HS-5 (cell line): ENCODE results near the gene SPATA3.
A peak's percentile ranks its signal among the peaks of the same experiment; 100 is the strongest.
"Not testable (repeated sequence)": the region's sequence is repeated elsewhere in the genome, so short reads cannot be mapped to it uniquely, and the experiment has no call there.

ENCODE experiments used
- DNase-seq: peaks from one replicate; pipeline ENCODE4 v3.0.0-alpha.2; 2012; ENCODE audit warnings: low read depth

SPATA3 gene

DNA sequence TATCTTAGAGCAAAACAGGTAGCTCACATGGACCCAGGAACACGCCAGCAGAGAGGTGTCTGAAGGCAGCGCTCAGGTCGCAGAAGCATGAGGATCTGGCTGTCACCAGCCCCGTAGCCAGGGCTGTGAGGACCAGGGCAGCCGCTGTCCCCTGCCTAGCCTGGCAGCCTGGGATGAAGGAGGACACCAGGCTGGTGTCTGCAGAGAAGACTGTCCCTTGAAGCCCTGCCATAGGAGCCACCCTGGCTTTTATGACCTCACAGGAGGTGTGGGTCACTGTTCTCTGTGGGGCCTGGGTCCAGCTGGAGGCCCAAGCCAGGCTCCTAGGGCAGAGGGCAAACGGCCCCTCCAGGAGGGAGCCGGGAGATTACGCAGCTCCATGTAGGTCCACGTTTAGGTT, at the start of gene SPATA3:
Gene SPATA3, plus strand, starts transcription at position 301 of the 400 bp plus-strand sequence. CDS start 113 bp downstream, outside the sequence.
- no peak for DNase-seq

DNA sequence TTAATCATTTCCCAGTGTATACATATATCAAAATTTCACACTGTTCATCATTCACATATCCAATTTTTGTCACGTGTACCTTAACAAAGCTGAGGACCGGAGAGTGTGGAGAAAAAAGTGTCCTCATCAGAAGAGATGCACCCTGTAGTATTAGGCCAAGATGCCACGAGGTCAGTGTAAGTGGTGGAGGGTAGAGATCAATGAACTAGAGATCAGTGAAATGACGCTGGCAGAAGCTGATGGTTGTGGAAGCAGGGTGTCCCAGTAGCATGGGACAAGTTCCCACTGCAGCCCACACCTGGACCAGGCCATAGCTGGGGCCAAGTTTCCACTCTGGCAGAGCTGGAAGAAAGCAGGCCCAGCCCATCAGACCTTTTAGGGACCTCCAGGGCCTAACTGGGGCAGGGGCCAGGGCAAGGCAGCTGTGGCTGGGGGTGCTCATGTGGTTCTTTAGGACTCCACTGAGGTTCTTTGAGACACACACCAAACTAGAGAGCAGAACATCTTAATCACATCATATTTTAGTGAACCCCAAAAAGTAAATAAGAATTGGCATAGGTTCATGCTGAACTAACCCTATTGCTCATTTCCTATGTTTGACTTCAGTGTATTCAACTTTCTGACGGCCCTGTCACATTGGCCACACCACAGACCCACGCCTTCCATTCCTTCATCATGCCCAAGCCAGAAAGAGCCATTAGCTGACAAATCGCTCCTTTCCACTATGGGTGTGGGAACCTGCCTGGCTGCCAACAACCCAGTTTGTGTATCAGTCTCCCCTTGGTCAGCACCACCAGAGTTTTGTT, 49.3 kb upstream of the SPATA3 start:
- DNase-seq, result no peak

DNA sequence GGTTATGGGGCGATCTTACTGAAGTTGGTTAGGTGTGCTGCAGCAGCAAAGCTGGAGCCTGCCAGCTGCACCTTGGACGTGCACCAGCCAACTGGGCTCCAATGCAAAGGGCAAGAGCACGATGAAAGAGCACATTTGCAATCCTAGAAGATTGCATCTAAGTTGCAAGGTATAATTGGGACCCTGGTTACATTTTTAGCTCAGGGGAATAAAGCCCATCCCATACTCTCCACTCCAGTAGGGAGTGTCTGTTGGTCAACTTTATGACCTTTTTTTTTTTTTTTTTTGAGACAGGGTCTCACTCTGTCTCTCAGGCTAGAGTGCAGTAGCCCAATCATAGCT, 48.7 kb upstream of the SPATA3 start:
- DNase-seq, result no peak

DNA sequence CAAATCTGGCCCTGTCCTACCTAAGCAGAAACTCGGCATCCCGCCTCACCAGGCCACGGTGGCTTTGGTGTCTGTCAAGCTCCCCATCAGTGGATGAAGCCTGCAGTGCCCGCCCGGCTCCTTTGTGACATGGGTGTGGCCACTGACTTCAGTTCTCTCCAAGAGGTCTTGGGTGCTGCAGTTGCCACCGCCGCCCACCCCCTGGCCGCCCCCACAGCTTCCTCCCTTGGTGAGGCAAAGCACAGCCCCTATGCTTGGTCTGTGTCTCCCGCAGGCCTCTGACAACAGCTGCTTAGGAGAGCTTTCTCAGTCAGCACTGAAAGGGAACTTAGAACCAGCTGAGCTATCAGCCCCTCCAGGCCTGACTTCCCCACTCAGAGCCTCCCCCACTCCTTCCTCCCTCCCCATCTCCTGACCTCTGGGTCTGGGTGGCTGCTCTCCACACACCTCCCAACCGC, 48.0 kb upstream of the SPATA3 start:
- DNase-seq, result no peak

DNA sequence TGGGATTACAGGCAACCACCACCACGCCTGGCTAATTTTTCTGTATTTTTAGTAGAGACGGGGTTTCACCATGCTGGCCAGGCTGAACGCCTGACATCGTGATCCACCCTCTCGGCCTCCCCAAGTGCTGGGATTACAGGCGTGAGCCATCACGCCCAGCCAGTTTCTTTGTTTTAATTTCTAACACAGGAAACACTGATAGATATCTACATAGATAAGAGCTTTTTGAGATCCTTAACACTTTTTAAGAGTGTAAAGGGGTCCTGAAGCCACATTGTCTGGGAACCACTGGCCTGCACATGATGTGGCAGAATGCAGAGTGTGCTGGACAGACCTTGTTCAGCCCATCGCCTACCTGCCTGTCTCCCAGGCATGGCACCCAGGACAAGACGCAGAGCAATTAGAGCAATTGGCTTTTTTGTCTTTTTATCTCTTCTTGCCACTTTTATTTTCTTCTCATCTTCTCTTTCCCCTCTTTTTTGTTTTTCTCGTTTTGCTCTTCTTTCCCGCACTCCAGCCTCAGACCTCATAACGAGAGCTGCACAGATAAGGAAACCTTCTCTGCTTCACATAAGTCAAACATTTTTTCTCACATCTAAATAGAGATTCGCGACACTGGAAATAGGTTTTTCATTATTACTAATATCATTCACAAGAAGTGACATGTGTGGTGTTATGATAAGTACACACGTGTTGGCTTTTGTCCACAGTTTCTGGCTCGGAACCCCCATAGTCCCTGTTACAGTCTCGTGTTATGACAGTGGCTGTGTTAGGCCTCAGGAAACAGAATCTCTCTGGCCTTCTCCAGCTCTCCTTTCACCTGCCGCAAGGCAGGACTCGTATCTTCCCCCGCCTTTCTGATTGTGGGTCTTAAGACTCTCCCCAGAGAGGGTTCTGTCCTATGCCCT, 45.7 kb upstream of the SPATA3 start:
- DNase-seq, result no peak

DNA sequence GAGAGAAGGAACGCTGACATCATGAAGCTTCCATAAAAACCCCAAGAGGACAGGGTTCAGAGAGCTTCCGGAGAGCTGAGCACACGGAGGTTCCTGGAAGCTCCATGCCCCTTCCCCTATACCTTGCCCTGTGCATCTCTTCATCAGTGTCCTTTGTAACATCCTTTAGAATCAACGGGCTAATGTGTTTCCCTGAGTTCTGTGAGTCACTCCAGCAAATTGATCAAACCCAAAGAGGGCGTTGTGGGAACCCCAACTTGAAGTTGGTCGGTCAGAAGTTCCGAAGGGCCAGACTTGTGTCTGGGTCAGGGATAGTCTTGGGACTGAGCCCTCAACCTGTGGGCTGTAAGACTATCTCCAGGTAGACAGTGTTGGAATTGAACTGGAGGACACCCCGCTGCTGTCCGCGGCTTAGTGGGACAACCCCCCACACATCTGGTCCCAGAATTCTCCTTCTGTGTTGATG, 45.0 kb upstream of the SPATA3 start:
- DNase-seq, result no peak

DNA sequence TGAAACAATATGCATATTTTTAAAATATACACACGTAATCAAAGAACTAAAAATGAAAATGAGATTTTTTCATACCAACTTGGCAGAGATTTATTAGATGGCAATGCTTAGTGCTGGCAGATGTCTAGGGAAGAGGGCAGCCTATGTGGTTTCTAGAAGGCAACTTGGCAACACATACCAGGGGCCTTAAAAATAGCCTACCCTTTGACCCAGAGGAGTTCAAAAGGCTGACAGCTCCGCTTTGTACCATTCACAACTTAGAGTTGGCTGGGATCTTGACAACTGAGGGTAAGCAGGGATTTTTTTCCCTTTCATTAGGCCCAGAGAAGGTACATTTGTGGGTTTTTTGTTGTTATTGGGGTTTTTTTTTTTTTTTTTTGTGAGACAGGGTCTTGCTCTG, 44.5 kb upstream of the SPATA3 start:
- DNase-seq, result no peak

DNA sequence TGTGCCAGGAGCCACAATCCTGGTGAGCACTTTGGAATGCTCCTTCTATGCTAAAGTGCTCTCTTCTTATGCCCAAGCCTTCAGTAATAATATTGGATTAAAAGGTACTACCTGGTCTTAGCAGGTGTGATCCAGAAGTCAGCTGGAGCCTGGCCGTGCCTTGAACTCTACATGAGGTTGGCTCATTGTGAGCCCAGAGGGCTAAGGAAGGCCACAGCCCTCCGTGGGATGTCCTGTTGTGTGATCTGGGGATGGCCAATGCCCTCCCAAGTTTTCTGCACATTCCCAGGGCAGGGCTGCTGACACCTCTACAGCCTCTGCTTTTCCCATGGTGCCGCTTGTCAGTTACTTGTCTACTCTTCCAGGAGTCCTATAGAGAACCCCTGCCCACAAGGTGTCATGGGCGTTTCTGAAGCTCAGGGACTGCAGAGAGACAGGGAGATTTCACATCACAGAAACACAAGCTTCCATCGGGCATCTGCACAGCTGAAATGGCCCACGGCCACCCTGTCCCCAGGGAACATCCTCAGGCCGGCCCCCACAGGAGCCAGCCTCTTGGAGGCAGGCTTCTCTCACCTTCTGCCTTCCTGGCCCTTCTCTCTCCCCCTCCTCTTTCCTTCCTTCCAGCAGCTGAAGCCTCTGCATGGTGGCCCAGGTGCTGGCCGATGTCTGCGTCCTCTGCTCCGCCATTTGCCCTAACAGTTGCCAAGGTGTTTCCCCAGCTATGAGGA, 43.5 kb upstream of the SPATA3 start:
- no peak for DNase-seq

DNA sequence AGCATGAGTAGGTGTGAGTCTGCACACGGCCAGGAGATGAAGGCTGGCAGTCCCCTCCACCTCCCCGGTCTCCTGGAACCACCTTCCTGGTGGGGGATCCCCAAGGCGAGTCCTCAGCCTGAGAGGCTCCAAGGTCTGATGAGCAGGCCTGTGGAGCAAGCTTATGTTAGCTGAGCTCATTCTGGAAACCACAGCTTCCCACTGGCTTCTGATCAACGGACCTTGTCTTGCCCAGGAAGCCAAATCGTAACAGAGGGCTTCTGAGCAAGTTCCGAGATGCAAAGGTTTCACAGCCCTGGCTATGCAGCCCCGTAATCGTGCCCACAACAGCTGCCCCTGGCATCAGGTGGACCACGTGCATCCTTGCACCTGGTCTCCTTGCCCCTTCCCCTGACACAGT, 42.1 kb upstream of the SPATA3 start:
- DNase-seq, result no peak

DNA sequence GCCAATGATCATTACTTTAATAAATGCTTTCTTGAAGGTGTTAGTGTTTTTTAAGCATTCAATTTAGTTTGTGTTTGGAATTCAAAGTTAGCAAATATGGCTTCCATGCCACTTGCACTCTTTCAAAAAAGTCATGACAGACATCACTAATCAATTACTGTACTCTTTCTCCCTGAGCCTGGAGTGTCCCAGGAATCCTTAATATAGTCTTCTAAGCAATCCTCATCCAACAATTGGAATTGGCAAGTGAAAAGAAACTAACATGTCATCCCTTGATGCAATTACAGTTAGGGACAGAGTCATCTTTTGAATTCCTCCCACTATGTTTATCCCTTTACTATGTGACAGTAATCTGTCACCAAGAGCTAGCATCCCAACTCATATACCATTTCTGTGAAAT, 41.2 kb upstream of the SPATA3 start:
- DNase-seq, result no peak

DNA sequence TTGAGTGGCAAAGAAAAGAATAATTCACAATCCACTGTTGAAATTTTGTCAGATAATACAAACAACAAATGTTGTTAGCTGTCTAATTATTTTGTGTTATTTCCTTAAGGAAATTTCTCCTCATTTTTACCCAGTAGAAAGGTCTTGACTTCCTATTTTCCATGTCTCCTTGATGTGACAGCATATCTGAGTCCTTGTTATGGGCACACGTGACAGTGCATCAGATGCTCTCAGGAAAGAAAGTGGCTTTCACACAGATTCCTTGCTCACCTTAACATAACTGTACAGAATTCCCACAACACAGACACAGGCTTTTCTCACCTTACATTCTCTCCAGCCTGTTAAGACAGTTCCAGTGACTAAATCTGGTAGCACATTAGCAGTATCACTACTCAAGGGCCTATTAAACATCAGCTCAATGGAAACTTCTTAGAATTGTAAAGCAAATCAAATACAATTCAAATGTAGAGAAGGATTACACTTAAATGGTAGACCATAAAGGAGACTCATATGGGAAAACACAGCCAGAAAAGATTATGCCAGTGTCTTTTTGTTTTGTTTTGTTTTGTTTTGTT, 40.7 kb upstream of the SPATA3 start:
- DNase-seq, result no peak

DNA sequence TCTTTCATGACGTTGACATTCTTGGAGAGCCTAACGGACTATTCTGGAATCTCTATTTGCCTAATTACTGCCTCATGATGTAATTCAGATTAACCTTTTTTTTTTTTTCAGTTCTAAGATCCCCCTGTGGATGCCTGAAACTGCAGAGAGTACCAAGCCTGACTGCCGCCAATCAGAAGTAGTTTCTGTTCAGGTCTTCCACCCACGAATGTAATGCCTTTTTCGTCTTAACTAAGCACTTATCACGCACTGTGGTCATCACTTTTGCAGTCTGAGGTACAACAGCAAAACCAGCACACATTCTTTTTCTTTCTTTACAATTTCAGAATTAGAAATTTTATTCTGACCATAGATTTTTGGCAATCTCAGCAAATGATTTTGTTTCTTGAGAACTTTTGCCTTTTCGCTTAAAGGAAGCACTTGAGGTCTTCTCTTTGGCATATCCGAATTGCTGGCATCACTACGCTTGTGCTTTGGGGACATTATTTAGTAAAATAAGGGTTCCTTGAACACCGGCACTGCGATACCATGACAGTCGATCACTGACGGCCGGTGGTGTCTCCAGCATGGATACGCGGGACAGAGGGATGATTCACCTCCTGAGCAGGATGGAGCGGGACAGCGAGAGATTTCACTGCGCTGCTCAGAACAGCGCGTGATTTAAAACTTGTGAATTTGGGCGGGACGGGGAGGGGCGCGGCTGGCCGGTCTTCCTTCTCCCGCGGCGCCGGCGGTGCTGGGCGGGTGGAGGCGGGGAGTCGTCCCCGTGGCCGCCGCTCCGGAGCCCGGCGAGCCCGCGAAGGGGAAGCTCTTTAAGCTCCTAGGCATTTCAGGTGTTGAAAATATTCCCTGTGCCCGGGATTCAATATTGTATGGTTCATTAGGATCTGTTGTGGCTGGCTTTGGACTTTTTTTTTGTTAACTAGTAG, 38.8 kb upstream of the SPATA3 start:
- peak; percentile 49 for DNase-seq

DNA sequence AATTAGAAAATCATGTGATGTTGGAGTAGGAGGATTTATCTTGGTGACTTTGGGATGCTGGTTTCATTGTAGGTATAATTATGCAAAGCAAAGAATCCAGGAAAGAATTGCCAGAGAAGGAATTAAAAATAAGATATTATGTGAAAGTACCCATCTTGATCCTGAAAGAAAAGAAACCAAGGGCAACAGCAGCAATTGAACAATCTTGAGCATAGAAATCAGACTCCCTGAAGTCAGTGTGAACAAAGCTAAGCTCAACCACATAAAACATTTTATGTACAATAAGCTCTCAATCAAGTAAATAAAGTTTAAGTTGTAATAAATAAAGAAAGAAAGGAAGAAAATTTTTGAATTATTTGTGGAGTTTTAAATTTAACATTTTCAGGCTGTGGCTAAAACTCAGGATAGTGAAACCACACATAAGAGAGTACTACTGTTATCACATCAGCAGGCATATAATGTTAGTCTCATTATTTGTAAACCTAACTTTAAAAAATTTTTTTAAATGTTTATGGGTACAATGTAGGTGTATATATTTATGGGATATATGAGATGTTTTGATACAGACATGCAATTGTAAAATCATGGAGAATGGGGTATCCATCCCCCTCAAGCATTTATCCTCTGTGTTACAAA, 38.0 kb upstream of the SPATA3 start:
- DNase-seq, result no peak

DNA sequence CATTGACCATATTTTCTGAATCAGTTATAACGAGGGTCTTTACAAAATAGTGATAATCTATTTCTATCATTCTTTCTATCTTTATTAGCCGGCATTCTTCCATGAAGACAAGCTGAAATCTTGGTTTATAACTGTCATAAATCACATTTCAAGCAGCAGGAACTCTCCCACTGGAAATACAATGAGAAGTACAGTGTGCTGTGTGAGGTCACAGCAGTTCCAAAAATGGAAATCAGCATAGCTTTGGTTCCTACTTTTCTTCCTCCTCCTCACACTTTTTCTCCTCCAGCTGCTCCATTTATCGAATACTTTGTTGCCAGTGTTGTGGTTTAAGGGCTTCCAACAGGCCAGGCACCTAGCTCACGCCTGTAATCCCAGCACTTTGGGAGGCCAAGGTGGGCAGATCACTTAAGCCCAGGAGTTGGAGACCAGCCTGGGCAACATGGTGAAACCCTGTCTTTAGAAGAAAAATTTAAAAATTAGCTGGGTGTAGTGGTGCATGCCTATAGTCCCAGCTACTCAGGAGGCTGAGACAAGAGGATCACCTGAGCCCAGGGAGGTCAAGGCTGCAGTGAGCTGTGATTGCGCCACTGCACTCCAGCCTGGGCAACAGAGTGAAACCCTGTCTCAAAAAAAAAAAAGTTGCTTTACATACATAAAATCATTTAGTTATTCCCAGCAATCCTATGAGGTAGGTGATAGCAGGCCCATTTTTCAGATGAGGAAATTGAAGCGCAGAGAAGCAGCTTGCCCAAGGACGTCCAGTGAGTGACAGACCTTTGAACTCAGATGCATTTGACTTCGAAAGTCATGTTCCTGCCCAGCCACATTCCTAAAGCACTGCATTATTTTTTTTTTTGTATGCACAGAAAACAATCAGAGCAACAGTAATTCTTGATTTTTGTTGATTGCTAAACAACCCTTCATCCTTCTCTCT, 36.8 kb upstream of the SPATA3 start:
- no peak for DNase-seq

DNA sequence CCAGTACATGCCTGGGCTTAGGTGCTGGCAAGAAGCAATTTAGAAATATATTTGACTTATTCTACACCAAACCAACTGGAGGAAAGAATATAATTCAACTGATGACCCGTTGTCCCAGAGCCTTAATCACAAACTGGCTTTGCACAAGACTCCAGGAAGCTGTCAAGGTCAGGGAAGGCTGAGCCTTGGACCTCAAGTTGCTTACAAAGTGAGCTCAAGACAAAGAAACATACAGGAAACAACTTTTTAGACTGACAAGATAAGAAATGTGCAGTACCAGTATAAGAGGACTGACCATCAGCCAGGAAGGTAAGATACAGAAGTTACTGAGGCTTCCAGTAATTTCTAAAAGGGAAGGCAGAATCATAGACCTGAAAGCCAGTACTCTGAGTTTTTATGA, 35.9 kb upstream of the SPATA3 start:
- DNase-seq, result no peak

DNA sequence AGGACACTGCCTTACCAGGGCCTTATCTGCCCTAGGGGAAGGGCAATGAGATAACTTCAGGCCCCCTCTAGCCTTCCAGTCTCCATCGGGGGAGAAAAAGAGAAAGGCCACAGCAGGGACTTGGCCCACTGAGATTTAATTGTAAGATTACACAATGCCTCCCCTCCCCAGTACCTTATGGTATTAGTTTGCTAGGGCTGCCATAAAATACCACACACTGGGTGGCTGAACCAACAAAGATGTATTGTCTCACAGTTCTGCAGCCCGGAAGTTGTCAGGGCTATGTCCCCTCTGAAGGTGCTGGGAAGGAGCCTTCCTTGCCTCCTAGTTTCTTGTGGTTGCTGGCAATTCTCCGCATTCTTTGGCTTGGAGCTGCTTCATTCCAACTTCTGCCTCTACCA, 34.8 kb upstream of the SPATA3 start:
- no peak for DNase-seq

DNA sequence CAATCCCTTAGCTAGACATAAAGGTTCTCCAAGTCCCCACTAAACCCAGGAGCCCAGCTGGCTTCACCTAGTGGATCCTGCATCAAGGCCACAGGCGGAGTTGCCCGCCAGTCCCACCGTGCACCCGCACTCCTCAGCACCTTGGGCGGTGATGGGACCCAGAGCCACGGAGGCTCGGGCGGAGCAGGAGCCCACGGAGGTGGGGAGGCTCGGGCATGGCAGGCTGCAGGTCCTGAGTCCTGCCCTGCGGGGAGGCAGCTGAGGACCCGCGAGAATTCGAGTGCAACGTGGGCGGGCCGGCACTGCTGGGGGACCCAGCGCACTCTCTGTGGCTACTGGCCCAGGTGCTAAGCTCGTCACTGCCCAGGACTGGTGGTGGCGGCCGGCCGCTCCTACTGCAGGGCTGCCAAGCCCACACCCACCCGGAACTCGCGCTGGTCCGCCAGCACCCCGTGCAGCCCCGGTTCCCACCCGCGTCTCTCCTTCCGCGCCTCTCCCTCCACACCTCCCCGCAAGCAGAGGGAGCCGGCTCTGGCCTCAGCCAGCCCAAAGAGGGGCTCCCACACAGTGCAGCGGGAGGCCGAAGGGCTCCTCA, 31.7 kb upstream of the SPATA3 start:
- DNase-seq, result no peak

DNA sequence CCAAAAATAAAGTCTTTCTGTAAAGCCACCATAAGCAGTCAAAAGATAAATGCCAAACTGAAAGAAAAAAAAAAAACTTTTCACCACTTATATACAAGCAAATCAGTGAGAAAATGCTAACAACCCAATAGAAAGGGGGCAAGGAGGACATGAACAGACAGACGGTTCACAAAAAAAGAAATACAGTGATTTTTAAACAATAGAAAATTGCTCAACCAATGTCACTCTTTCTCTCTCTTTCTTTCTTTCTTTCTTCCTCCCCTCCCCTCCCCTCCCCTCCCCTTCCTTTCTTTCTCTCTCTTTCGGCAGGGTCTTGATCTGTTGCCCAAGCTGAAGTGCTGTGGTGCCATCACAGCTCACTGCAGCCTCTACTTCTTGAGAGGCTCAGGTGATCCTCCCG, 28.8 kb upstream of the SPATA3 start:
- DNase-seq, result no peak

DNA sequence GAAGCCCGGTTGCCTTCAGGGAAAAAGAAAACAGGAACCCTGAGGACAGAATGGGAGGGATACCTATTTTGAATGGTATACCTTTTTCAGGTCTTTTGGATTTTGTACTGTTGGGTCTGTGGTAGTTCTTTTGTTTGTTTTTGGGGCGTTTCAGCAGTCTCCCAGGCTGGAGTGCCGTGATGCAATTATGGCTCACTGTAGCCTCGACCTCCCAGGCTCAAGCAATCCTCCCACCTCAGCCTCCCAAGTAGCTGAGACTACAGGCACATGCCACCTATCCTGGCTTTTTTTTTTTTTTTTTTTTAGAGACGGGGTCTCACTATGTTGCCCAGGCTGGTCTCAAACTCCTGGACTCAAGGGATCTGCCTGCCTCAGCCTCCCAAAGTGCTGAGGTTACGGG, 27.6 kb upstream of the SPATA3 start:
- not testable (repeated sequence) for DNase-seq
